ENCODE measurements around the gene SFXN1.

DNA sequence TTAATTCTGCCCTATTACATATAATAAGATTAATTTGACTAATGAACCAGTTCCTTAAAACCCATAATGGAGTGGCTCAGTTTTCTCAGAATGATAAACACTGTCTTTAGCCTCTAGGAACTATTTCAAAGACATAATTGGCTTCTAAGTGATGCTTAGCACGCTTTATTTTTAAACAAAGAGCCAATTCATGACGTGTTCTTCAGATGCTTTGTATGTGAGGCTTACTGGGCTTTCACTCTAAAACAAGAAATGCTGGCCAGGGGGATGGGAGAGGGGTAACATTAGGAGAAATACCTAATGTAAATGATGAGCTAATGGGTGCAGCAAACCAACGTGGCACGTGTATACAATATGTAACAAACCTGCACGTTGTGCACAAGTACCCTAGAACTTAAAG lies 7.6 kb upstream of the SFXN1 start:
- TF ChIP-seq, protein P1, sequence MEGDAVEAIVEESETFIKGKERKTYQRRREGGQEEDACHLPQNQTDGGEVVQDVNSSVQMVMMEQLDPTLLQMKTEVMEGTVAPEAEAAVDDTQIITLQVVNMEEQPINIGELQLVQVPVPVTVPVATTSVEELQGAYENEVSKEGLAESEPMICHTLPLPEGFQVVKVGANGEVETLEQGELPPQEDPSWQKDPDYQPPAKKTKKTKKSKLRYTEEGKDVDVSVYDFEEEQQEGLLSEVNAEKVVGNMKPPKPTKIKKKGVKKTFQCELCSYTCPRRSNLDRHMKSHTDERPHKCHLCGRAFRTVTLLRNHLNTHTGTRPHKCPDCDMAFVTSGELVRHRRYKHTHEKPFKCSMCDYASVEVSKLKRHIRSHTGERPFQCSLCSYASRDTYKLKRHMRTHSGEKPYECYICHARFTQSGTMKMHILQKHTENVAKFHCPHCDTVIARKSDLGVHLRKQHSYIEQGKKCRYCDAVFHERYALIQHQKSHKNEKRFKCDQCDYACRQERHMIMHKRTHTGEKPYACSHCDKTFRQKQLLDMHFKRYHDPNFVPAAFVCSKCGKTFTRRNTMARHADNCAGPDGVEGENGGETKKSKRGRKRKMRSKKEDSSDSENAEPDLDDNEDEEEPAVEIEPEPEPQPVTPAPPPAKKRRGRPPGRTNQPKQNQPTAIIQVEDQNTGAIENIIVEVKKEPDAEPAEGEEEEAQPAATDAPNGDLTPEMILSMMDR (IDR thresholded peaks at IDR 0.05), result no peak
- TF ChIP-seq POLR2A (IDR thresholded peaks at IDR 0.05), result no peak
